Measurements from ENCODE around the gene LRIT2. TPM values are rescaled to one million over a fixed set of nuclear protein-coding genes. Genes with fewer than 3 reads are reported as not detected.

Gene LRIT2
- total and polyA plus RNA-seq, 9 of the 15 experiments (the other 6 are each of a cell fraction or from before 2014, with no cell fraction given): not detected

GRCh38 chr10:84202349-84202748 is 23.0 kb downstream of the LRIT2 start:
- H3K27me3 ChIP-seq (ENCODE audit: control insufficient read depth in 2 of 2, insufficient read depth in 2 of 2, low read length in 2 of 2): peaks cover 6 to 29% of the 10 kb centered on the region in 2 experiments
- in situ Hi-C loops (cut with MboI) (no loop called here), intact Hi-C loops (cut with micrococcal nuclease) (no loop called here)
- H3K9ac ChIP-seq (ENCODE audit: insufficient read depth in 1 of 2, low read depth in 2 of 2, low read length in 2 of 2): no peak overlapping the region
- H4K20me1 ChIP-seq (replicated peaks; ENCODE audit: control insufficient read depth, insufficient read depth, low read length): no peaks in the 10 kb centered on the region
- WGBS (ENCODE audit: insufficient coverage, low coverage, missing lambda C conversion rate): 18% methylated on average over 5 of the region's 5 CpGs
- H3K4me1 ChIP-seq (replicated peaks in 1 of 2; ENCODE audit: control insufficient read depth in 2 of 2, insufficient read depth in 2 of 2, low read length in 2 of 2): peaks cover 13 to 15% of the 10 kb centered on the region in 2 experiments; a peak in 4 of 5 replicates
- no peaks in the 10 kb centered on the region for H3K36me3 ChIP-seq (ENCODE audit: control insufficient read depth, insufficient read depth, low read length)
- BruUV-seq (replicated peaks): no TSS peak
- FAIRE-seq: no peak
- POLR2A ChIA-PET: interaction anchor here (0.6 to 2.1 kb wide), 5 partner anchors 8 to 240 kb away, joined by 3 to 6 read pairs (median 5); partner anchors contain the start of genes CDHR1 and GHITM
- no peak overlapping the region for H3K4me2 ChIP-seq (ENCODE audit: insufficient read depth, low read length)
- DNase-seq (ENCODE audit: extremely low read depth in 1 of 4, low spot score in 3 of 4): no peak
- no peaks in the 10 kb centered on the region for H3K9me3 ChIP-seq (replicated peaks; ENCODE audit: control insufficient read depth, insufficient read depth, low read depth, low read length)
- H3K27ac ChIP-seq (ENCODE audit: extremely low read depth, low read depth, low read length): no peak overlapping the region
- CTCF ChIA-PET (ENCODE audit: low intra/inter-chr PET ratio): no interaction called here
- TF ChIP-seq PCBP2 (IDR thresholded peaks at IDR 0.05; ENCODE audit: low read depth, low read length, poor library complexity, severe bottlenecking): no peak
- no peak for TF ChIP-seq LCOR (CRISPR knock-in tag; IDR thresholded peaks at IDR 0.05)
- no peak for TF ChIP-seq MYNN (IDR thresholded peaks at IDR 0.05)
- TF ChIP-seq MYNN (CRISPR knock-in tag; IDR thresholded peaks at IDR 0.05): no peak
- TF ChIP-seq CTCF (IDR thresholded peaks at IDR 0.05 in 2 of 3, conservative IDR thresholded peaks at IDR 0.05 in 1 of 3; ENCODE audit: insufficient read depth in 2 of 3, low read depth in 1 of 3, low read length in 3 of 3): 0 out of 6 replicates have a peak, but pooled peaks of 2 of the 3 experiments have one; percentile 6 to 17
- no peak for TF ChIP-seq MNT (conservative IDR thresholded peaks at IDR 0.05)
- ATAC-seq: no peak
- no peak overlapping the region for H3K4me3 ChIP-seq
- no peak overlapping the region for H2AFZ ChIP-seq (ENCODE audit: low read depth, low read length)
- no peaks in the 10 kb centered on the region for H3K79me2 ChIP-seq (ENCODE audit: control insufficient read depth, insufficient read depth, low read length)
- H3K9me1 ChIP-seq (ENCODE audit: control insufficient read depth, insufficient read depth, low read length): no peaks in the 10 kb centered on the region

Measured in K562 (cell line).